Suprapubic skin (tissue), 4 donors: Measurements from ENCODE around the gene CDCA5.

ENCODE experiments used
- CTCF ChIP-seq, 2 donors: fragments of 200-600 bp in 1 of 2; fragments of 450-650 bp in 1 of 2; sonication (generic) in 1 of 2; IDR thresholded peaks; one replicate each; pipeline ENCODE4 v1.5.1; 2016 to 2019; ENCODE audit warnings: antibody characterized with exemption in 2 of 2, mild to moderate bottlenecking in 1 of 2, moderate library complexity in 1 of 2
- EP300 ChIP-seq: sonication (generic); formaldehyde crosslinking; IDR thresholded peaks from one replicate; pipeline ENCODE4 v1.6.1; 2017; ENCODE audit warnings: antibody characterized with exemption
- POLR2A ChIP-seq, 2 donors: fragments of 450-650 bp; IDR thresholded peaks; one replicate each; pipeline ENCODE4 v1.6.1; 2017; ENCODE audit warnings: antibody characterized with exemption in 2 of 2, mild to moderate bottlenecking in 2 of 2, moderate library complexity in 2 of 2
- POLR2AphosphoS5 ChIP-seq, 3 donors: sonication (generic); formaldehyde crosslinking; IDR thresholded peaks; one replicate each; pipeline ENCODE4 v1.6.1; 2017; ENCODE audit warnings: antibody characterized with exemption in 3 of 3

- TF ChIP-seq EP300 (no peak), CTCF (IDR thresholded peaks at IDR 0.05) (no peak), POLR2AphosphoS5 (IDR thresholded peaks at IDR 0.05) (no peak), POLR2A (IDR thresholded peaks at IDR 0.05) (no peak)
Observed at GRCh38 chr11:65043881-65044501, 39.8 kb downstream of the CDCA5 start.
